Endothelial cell (in vitro differentiated cells): Measurements from ENCODE around the gene FUT4. TPM values are rescaled to one million over a fixed set of nuclear protein-coding genes. Genes with fewer than 3 reads are reported as not detected.

Source experiments
- DNase-seq: peaks from one replicate; pipeline ENCODE4 v3.0.0; 2021; ENCODE audit warnings: low spot score
- H3K27ac Mint-ChIP-seq: one replicate; pipeline ENCODE4 v1.8.0; 2021; ENCODE audit warnings: mixed read lengths, inconsistent platforms; ENCODE audit not compliant: unreplicated experiment
- H3K27me3 Mint-ChIP-seq: one replicate; pipeline ENCODE4 v1.8.0; 2021; ENCODE audit warnings: mild to moderate bottlenecking, moderate library complexity, mixed read lengths, inconsistent platforms; ENCODE audit not compliant: unreplicated experiment
- H3K36me3 Mint-ChIP-seq: one replicate; pipeline ENCODE4 v1.8.0; 2021; ENCODE audit warnings: mild to moderate bottlenecking, low read depth, mixed read lengths, inconsistent platforms; ENCODE audit not compliant: unreplicated experiment
- H3K4me1 Mint-ChIP-seq: one replicate; pipeline ENCODE4 v1.8.0; 2021; ENCODE audit warnings: mild to moderate bottlenecking, mixed read lengths, inconsistent platforms; ENCODE audit not compliant: unreplicated experiment
- H3K4me3 Mint-ChIP-seq: one replicate; pipeline ENCODE4 v1.8.0; 2021; ENCODE audit warnings: mild to moderate bottlenecking, mixed read lengths, inconsistent platforms; ENCODE audit not compliant: unreplicated experiment
- H3K9me3 Mint-ChIP-seq: one replicate; pipeline ENCODE4 v1.8.0; 2021; ENCODE audit warnings: mixed read lengths, inconsistent platforms; ENCODE audit not compliant: unreplicated experiment
- CTCF ChIP-seq: fragments of 200-600 bp; sonication (generic); IDR thresholded peaks from one replicate; pipeline ENCODE4 v1.5.0; 2021; ENCODE audit warnings: antibody characterized with exemption; ENCODE audit not compliant: unreplicated experiment
- long read RNA-seq: library from polyadenylated mRNA; unstranded; transcript quantifications from one replicate; pipeline ENCODE4 v2.0.0, GENCODE V29; 2020; ENCODE audit not compliant: unreplicated experiment
- total RNA-seq: library from RNA; stranded (reverse); fragmentation: NEBNext Ultra II Directional; extraction: Animal tissue kit (Norgen Biotek cat#: 25700); gene quantifications from one replicate; pipeline ENCODE4 v1.2.1, GENCODE V29; 2021; ENCODE audit not compliant: unreplicated experiment

The FUT4 gene
- total RNA-seq, result 6.3 TPM
- long read RNA-seq, result 0 reads

GRCh38 chr11:94543695-94544645, at the start of gene FUT4:
Gene FUT4 (plus strand): TSS chr11:94543921. CDS start chr11:94544134, 213 bp downstream.
- no peak for TF ChIP-seq CTCF
- H3K4me3 Mint-ChIP-seq, result peak within 1 kb of the TSS; percentile 96
- peaks cover 11% of the 10 kb centered on the region for H3K27me3 Mint-ChIP-seq
- H3K36me3 Mint-ChIP-seq, result no peaks in the 10 kb centered on the region
- H3K9me3 Mint-ChIP-seq, result no peaks in the 10 kb centered on the region
- peak within 1 kb of the TSS; percentile 97 for H3K27ac Mint-ChIP-seq
- H3K4me1 Mint-ChIP-seq, result peaks cover 10% of the 10 kb centered on the region
- DNase-seq, result peak; percentile 76

GRCh38 chr11:94494126-94494680, 49.5 kb upstream of the FUT4 start:
- H3K27me3 Mint-ChIP-seq, result peaks cover 2% of the 10 kb centered on the region
- peak overlapping the region; percentile 92 for H3K4me3 Mint-ChIP-seq
- no peak for TF ChIP-seq CTCF

GRCh38 chr11:94500181-94500580, 43.5 kb upstream of the FUT4 start:
- no peaks in the 10 kb centered on the region for H3K9me3 Mint-ChIP-seq
- no peak for DNase-seq
- H3K27me3 Mint-ChIP-seq, result no peaks in the 10 kb centered on the region
- H3K36me3 Mint-ChIP-seq, result no peaks in the 10 kb centered on the region
- H3K4me1 Mint-ChIP-seq, result no peaks in the 10 kb centered on the region
- H3K27ac Mint-ChIP-seq, result no peak overlapping the region
- TF ChIP-seq CTCF, result no peak
- H3K4me3 Mint-ChIP-seq, result no peak overlapping the region

More at GRCh38 chr11:94494126-94494680, 49.5 kb upstream of the FUT4 start:
- Mint-ChIP-seq H3K4me1 (peaks cover 12% of the 10 kb centered on the region), H3K27ac (peak overlapping the region; percentile 96), H3K36me3 (peaks cover 8% of the 10 kb centered on the region), H3K9me3 (no peaks in the 10 kb centered on the region)
- no peak for DNase-seq

GRCh38 chr11:94501522-94501921, 42.2 kb upstream of the FUT4 start:
- Mint-ChIP-seq H3K9me3 (no peaks in the 10 kb centered on the region), H3K4me1 (no peaks in the 10 kb centered on the region), H3K27ac (no peak overlapping the region), H3K36me3 (no peaks in the 10 kb centered on the region), H3K4me3 (no peak overlapping the region), H3K27me3 (no peaks in the 10 kb centered on the region)
- TF ChIP-seq CTCF, result no peak
- DNase-seq, result no peak
